ENCODE data around the gene UBL4B.
A peak's percentile ranks its signal among the peaks of the same experiment; 100 is the strongest.

The UBL4B gene

GRCh38 chr1:110118636-110119396, 6.6 kb downstream of the UBL4B start:
- DNase-seq: no peak

GRCh38 chr1:110119843-110120242, 7.6 kb downstream of the UBL4B start:
- no peak for DNase-seq

- DNase-seq: no peak
Observed at GRCh38 chr1:110120960-110121561, 8.8 kb downstream of the UBL4B start.

- no peak for DNase-seq
Observed at GRCh38 chr1:110123224-110123623, 11.0 kb downstream of the UBL4B start.

DNA sequence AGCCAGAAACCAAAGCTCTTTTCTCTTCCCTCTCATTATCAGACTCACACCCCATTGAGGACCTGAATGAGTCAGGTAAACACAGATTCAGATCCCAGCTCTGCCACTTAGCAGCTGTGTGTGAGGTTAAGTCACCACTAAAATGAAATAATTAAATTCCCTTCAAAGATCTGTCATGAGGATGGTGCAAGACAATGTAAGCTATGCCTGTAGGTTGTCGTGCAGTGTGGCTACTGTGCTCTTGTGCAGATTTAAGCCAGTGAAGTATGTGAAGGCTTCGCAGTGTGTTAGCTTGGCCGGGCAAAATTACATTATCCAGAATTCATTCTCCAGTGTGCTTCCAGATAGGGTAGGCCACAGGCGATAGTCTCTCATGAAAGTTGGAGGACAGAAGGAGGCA, 13.6 kb downstream of the UBL4B start:
- DNase-seq: no peak

- DNase-seq: no peak
Observed at GRCh38 chr1:110130113-110130591, 17.9 kb downstream of the UBL4B start.

DNA sequence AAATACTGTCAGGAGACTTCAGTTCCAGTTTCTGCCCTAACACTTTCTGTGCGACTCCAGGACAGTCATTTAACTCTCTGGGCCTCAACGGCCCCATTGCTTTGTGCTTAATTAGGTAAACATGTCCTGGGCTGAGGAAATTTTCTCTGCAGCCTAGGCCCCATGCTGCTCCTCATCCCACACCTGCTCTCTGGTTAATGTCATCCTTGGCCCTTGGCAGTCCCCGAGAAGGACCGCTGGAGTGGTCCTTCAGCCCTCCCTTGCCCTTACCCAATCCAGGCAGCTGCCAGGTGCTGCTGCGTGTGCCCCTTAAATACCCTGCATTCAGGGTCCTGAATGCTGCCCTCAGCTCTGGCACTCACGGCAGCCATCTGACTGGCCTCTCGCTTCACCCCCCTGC, 18.7 kb downstream of the UBL4B start:
- no peak for DNase-seq

DNA sequence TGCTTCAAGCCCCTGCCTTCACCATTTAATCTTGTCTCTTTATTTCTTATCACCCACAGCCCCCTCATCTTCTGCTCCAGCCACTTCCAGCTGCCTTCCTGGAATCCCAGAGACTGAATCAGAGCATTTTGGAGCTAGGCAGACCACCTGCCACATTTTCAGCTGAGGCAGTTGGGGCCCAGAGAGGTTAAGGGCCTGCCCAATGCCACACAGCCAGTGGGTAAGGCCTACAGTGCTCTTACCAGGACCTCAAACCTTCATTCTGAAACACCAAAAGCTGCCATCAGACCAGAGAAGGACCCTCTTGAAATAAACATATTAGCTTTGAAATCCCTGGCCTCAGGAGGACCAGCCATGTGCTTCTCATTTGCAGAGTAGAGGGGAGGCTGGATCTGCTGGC, 20.4 kb downstream of the UBL4B start:
- no peak for DNase-seq

- DNase-seq: no peak
Observed at GRCh38 chr1:110133436-110133835, 21.2 kb downstream of the UBL4B start.

- no peak for DNase-seq
Observed at GRCh38 chr1:110134050-110134595, 21.9 kb downstream of the UBL4B start.

DNA sequence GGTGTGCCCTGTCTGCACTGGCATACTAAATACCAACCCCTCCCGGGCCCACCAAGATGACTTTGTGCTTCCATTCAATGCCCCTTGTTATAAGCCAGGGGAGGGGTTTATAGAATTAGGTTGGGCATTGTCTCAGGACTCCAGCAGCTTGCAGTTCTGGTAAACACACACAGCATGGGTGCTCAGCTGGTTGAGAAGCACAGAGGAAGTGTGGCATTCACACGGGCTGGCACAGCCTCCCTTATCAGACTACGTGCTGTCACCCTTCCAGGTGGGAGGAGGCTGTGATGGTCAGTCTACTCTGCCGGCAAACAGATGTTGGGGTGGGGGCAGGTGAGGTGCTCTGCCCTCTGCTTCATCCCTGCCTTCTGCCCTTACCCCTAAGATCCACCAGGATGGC, 23.0 kb downstream of the UBL4B start:
- no peak for DNase-seq

DNA sequence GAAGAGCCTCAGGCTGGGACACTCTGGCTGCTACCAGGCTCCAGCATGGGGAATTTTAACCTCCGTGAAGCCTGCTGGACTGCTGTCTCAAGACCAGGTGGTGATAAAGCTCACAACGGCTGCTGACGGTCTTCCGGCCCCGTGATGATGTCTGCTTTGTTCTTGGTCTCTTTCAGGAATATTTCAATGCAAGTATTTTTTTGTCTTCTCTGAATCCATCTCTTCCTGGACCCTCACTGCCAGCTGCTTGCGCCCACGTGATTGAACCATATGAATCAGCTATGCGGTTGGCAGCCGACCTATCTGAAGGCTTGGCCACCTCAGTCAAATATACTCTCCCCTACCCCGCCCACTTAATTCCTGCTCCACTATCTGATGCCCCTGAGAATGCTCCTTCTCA, 23.4 kb downstream of the UBL4B start:
- no peak for DNase-seq

- no peak for DNase-seq
Observed at GRCh38 chr1:110136911-110137310, 24.7 kb downstream of the UBL4B start.

GRCh38 chr1:110138956-110139355, 26.7 kb downstream of the UBL4B start:
- no peak for DNase-seq

DNA sequence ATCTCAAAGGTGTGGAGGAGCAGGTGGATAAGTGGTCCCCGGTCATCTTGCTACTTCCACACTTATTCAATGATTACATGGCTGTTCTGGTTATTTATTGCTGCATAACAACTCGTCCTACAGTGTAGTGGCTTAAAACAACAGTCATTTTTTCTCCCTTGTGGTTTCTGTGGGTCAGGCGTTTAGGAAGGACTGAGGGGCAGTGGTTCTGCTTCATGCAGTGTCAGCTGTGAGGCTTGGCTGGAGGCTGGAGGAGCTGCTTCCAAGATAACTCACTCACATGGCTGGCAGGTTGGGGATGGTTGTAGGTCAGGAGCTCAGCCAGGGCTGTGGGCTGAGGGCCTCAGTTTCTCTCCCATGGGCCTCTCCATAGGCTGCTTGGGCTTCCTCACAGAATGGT, 32.1 kb downstream of the UBL4B start:
- DNase-seq: no peak

GRCh38 chr1:110148961-110149360, 36.7 kb downstream of the UBL4B start:
- no peak for DNase-seq

DNA sequence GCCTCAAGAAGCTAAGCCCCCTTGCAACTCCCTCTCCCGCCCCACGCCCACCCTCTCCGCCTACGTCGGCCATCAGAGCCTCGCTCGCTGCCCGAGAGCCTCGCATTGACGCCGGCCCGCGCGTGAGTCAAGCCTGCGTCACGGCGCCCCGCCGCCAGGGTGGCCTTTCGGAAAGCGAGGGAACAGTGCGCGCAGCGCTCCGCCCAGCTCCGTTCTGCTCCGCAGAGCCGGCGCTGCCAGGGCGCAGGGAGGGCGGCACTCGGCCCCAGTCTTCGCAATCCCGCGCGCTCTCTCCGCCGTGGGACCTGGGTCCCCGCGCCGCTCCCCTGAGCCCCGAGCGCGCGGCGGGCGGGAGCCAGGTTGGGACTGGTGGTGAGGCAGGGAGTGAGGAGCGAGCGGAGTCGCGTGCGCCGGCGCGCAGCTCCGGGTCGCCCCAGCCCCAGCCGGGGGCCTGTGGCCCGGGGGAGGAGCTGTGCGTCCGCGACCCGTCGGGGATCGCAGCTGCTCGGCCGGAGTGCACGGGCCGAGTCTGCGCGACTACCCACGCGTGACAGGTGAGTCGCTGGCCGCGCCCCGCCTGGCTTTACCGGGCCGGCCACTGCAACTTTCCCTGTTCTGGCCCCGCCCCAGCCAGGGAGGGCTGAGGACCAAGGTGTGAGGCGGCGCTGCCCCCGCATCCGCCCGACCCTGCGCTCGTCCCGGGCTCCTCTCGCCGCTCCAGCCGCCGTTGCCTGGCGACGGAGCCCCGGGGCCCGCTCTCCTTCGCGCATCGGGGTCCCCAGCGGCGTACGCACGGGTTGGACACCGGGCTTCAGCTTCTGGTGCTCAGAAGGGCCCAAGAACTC, 38.3 kb downstream of the UBL4B start, which contains the start of gene SLC6A17:
TSS of gene SLC6A17 (plus strand) at position 165 of the 845 bp plus-strand sequence. CDS start 16,436 bp downstream, outside the sequence.
- no peak for DNase-seq

- no peak for DNase-seq
Observed at GRCh38 chr1:110151175-110151669, 39.0 kb downstream of the UBL4B start.

DNA sequence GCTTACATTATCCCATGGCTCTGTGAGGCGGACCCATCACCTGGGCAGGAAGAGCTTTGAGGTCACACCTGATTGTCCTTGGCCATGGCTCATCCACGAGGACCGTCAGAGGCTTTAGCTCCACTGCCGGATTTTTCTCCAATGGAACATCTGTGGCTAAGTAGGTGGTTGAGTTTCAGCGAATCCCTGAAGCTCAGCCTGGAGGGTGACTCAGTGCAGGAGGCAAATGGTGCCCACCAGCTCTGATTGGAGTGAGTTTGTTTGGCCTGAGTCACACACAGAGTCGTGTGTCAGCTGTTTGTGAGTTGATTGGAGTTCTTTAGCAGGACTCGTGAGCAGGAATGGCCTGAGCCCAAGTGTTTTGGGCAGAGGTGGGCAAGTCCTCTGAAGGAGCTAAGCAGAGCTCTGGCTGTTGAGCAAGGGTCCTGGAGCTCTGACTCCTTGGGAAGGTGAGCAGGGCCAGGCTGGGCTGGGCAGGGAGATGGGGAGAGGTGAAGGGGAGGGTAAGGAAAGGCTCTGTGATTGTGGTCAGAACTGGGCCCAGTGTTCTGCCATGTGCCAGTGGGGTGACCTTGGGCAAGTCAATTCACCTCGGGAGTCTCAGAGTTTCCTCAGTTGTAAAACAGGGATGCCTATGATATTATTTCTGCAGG, 40.0 kb downstream of the UBL4B start:
- no peak for DNase-seq

- no peak for DNase-seq
Observed at GRCh38 chr1:110153407-110153950, 41.2 kb downstream of the UBL4B start.

DNA sequence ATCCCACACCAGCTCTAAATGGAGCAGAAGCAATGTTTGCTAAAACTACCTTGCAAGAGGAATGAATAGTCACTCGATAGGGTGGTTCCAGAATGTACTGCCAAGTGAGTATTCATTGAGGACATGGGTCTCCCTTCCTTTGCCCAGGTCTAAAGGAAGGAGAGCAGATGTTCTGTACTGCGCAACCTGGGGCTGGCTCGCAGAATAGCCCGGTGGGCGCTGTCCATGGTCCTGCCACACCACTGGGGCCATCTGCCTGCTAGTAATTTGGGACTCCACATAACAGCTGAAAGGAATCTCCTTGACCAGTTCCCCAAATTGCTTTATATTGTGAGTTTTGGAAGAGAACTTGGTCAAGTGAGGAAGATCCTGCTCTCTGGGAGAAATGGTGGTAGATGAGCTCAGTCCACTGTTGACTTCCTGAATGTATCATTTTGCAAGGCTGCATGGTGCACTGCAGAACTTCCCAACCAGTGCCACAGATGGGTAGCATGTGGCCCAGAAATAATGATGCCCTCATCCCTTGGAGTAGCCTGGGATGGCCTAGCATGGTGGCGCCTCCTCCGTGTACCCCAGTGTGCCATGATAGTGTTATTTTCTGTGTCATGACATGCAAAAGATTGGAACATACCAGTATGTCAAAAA, 43.8 kb downstream of the UBL4B start:
- peak; percentile 10 for DNase-seq

- no peak for DNase-seq
Observed at GRCh38 chr1:110158261-110158660, 46.0 kb downstream of the UBL4B start.
